Colonic mucosa (tissue), 4 donors: ENCODE data around the gene LARGE1. TPM values are rescaled to one million over a fixed set of nuclear protein-coding genes. Genes with fewer than 3 reads are reported as not detected.
"Not testable (repeated sequence)": the region's sequence is repeated elsewhere in the genome, so short reads cannot be mapped to it uniquely, and the experiment has no call there.

Experiments used
- DNase-seq: peaks from one replicate; pipeline ENCODE4 v3.0.0-alpha.2; 2020
- H3K27ac ChIP-seq: fragments of 200-600 bp; one replicate; pipeline ENCODE4 v1.8.0; 2021
- H3K27me3 ChIP-seq: fragments of 200-600 bp; one replicate; pipeline ENCODE4 v1.8.0; 2021
- H3K36me3 ChIP-seq: fragments of 200-600 bp; one replicate; pipeline ENCODE4 v1.8.0; 2021
- H3K4me1 ChIP-seq: fragments of 200-600 bp; one replicate; pipeline ENCODE4 v1.8.0; 2021; ENCODE audit warnings: mild to moderate bottlenecking
- H3K4me3 ChIP-seq: fragments of 200-600 bp; one replicate; pipeline ENCODE4 v1.8.0; 2021
- H3K9ac ChIP-seq, 2 donors: one replicate each; pipeline ENCODE4 v1.7.0; 2013; ENCODE audit warnings: control low read depth in 2 of 2, low read depth in 2 of 2, low read length in 2 of 2
- H3K9me3 ChIP-seq: fragments of 200-600 bp; one replicate; pipeline ENCODE4 v1.8.0; 2021
- intact Hi-C: fragments of 100-400 bp; cut with DNase I; formaldehyde crosslinking; loops from one replicate; pipeline ENCODE4 v1.14.1; 2022
- total RNA-seq, 2 donors: library from RNA; stranded (reverse); fragmentation: NEBNext Ultra II Directional in 1 of 2; extraction: Animal tissue kit (Norgen Biotek cat#: 25700) in 1 of 2; gene quantifications; one replicate each; pipeline ENCODE4 v1.2.1, GENCODE V29; 2021
- TF ChIP-seq, protein P1 (sequence below): fragments of 200-600 bp; IDR thresholded peaks from one replicate; pipeline ENCODE4 v1.8.0; 2022; ENCODE audit warnings: antibody characterized with exemption, mild to moderate bottlenecking
- donor health status: healthy.
- donor health status: DM: no; HTN: no; CAD: no.
- donor health status: DM: no; HTN: no; CAD: no.

The LARGE1 gene
- total RNA-seq, 2 donors from 2014 or later: 45.2 to 46.5 TPM

DNA sequence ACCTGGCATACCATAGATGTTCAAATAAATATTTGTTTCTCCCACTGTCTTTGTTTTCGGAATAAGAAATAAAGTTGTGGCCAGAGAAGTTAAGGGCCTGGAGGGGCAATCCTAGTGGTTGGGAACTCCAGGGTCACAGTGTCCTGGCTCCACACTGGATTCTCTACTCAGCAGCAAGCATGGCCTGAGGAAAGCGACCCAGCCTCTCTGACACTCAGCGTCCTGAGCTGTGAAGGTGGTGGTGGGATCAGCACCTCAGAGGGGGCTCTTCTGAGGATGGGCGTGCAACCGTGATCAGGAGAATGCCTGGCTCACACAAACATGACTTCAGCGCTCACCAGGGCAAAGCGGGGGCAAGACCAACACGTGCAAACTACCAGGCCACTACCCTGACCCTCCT is 59.9 kb downstream of the LARGE1 start:
- no peaks in the 10 kb centered on the region for H3K4me1 ChIP-seq
- intact Hi-C loops: no loop called here
- no peak overlapping the region for H3K9ac ChIP-seq
- no peaks in the 10 kb centered on the region for H3K27me3 ChIP-seq
- H3K9me3 ChIP-seq: no peaks in the 10 kb centered on the region
- H3K27ac ChIP-seq: no peak overlapping the region
- H3K36me3 ChIP-seq: no peaks in the 10 kb centered on the region
- DNase-seq: no peak
- TF ChIP-seq, protein P1, sequence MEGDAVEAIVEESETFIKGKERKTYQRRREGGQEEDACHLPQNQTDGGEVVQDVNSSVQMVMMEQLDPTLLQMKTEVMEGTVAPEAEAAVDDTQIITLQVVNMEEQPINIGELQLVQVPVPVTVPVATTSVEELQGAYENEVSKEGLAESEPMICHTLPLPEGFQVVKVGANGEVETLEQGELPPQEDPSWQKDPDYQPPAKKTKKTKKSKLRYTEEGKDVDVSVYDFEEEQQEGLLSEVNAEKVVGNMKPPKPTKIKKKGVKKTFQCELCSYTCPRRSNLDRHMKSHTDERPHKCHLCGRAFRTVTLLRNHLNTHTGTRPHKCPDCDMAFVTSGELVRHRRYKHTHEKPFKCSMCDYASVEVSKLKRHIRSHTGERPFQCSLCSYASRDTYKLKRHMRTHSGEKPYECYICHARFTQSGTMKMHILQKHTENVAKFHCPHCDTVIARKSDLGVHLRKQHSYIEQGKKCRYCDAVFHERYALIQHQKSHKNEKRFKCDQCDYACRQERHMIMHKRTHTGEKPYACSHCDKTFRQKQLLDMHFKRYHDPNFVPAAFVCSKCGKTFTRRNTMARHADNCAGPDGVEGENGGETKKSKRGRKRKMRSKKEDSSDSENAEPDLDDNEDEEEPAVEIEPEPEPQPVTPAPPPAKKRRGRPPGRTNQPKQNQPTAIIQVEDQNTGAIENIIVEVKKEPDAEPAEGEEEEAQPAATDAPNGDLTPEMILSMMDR: no peak
- H3K4me3 ChIP-seq: no peak overlapping the region

DNA sequence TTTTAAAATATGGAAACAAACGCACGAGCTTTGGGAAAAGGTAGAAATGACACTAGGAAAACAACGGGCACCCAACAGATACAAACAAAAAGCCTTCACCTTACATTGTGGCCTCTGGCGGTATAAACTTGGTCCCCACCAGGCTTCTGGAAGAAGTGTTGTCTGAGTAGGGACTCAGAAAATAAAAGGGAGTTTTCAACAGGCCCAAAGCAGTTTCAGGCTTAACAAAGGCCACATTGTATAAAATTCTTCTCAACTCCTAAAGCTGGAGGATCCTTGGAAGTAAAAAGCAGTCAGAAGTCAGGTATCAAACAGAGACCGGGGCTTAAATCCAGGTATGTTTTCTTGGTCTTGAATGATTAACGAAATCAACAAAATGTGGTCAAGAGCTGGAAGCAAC is 61.0 kb downstream of the LARGE1 start:
- H3K4me1 ChIP-seq: no peaks in the 10 kb centered on the region
- DNase-seq: no peak
- intact Hi-C loops: no loop called here
- H3K4me3 ChIP-seq: no peak overlapping the region
- TF ChIP-seq, protein P1: no peak
- no peaks in the 10 kb centered on the region for H3K9me3 ChIP-seq
- no peak overlapping the region for H3K9ac ChIP-seq
- H3K27me3 ChIP-seq: no peaks in the 10 kb centered on the region
- no peaks in the 10 kb centered on the region for H3K36me3 ChIP-seq
- no peak overlapping the region for H3K27ac ChIP-seq

DNA sequence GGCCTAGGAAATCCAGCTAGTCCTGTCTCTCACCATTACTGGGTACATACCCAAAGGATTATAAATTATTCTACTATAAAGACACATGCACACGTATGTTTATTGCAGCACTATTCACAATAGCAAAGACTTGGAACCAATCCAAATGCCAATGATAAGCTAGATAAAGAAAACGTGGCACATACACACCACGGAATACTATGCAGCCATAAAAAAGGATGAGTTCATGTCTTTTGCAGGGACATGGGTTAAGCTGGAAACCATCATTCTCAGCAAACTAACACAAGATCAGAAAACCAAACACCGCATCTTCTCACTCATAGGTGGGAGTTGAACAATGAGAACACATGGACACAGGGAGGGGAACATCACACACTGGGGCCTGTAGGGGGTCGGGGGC is 61.6 kb downstream of the LARGE1 start:
- H3K27me3 ChIP-seq, H3K36me3 ChIP-seq, H3K9ac ChIP-seq, H3K4me1 ChIP-seq, intact Hi-C loops, H3K4me3 ChIP-seq, DNase-seq, H3K9me3 ChIP-seq, H3K27ac ChIP-seq: not testable (repeated sequence)

DNA sequence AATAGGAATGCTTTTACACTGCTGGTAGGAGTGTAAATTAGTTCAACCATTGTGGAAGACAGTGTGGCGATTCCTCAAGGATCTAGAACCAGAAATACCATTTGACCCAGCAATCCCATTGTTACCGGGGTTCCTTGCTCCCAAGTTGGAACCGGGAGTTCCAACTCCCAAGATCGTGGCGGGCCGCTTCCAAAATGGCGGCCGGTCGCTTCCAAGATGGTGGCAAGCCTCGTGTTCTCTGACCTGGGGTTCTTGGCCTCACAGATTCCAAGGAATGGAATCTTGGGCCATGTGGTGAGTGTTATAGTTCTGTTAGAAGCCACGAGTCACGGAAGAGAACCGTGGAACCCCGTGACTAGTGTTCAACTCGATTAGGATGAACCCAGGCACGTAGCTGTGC is 62.5 kb downstream of the LARGE1 start:
- H3K9me3 ChIP-seq, H3K4me3 ChIP-seq, DNase-seq, H3K36me3 ChIP-seq, H3K9ac ChIP-seq, H3K27ac ChIP-seq, H3K4me1 ChIP-seq, intact Hi-C loops, H3K27me3 ChIP-seq: not testable (repeated sequence)

DNA sequence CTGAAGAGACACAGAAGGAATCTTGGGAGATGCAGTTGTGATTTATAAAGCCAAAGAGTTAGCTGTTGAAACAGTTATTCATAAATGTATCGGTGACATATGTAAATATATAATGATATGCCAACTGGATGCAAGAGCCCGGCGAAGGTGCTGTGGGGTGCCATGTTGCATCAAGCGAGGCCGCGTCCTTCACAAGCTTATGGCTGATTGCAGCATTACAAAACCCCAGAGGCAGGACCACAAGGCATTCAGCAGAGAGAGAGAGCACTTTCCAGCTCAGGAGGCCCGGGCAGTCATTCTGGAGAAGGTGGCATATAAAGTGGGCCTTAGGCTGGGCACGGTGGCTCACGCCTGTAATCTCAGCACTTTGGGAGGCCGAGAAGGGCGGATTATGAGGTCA is 65.6 kb downstream of the LARGE1 start:
- intact Hi-C loops: no loop called here
- no peak overlapping the region for H3K4me3 ChIP-seq
- peaks cover 5% of the 10 kb centered on the region for H3K4me1 ChIP-seq
- TF ChIP-seq, protein P1: no peak
- H3K27me3 ChIP-seq: no peaks in the 10 kb centered on the region
- no peak overlapping the region for H3K27ac ChIP-seq
- H3K9ac ChIP-seq: no peak overlapping the region
- no peaks in the 10 kb centered on the region for H3K36me3 ChIP-seq
- DNase-seq: no peak
- no peaks in the 10 kb centered on the region for H3K9me3 ChIP-seq

DNA sequence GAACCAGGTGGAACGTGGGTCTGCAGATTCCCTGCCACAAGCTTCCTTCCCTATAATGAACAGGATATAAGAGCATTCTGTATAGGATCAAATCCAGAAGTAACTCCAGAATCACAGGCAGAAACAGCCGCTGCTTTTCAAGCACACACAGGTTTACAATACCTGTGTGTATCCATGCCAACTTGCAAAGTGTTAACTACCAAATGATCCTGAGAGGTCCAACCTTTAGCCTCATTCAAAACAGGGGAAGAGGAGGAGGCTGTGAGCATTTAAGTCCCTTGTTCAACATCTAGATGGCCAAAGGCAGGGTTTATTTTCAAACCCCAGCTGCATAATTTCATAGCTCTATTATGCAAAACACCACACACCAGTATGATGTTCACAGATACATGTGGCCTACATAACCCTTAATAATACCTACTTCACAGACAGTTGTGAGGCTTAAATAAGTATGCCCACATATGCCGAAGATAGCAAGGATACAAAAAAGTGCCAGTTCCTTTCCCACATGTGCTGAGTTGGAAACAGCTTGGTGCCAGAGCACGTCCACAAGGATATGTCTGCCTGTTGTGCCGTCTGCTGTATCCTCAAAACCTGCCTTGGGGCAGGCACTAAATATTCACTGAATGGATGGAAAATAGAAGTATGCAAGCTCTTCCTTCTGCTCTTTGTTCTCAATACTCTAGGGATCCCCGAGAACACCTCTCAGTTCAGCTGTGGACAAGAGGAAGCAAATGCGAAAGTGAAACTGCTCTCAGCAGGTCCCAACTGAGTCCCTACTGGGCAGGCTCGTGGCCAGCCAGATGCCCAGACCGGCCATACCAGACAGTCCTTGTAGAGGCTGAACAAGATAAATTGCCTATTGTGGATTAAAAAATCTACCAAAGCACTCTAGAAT is 66.8 kb downstream of the LARGE1 start:
- DNase-seq: peak; percentile 77
- Histone ChIP-seq H3K4me1 (peaks cover 5% of the 10 kb centered on the region), H3K27ac (peak overlapping the region; percentile 67), H3K9me3 (no peaks in the 10 kb centered on the region), H3K27me3 (no peaks in the 10 kb centered on the region), H3K9ac (peak overlapping the region; percentile 28 to 79), H3K4me3 (peak overlapping the region; percentile 10), H3K36me3 (no peaks in the 10 kb centered on the region)
- TF ChIP-seq, protein P1: no peak
- intact Hi-C loops: no loop called here
